Left renal cortex interstitium (tissue), 4 donors: ENCODE data around the gene SYCP1. TPM values are rescaled to one million over a fixed set of nuclear protein-coding genes. Genes with fewer than 3 reads are reported as not detected.
A peak's percentile ranks its signal among the peaks of the same experiment; 100 is the strongest.
"Not testable (repeated sequence)": the region's sequence is repeated elsewhere in the genome, so short reads cannot be mapped to it uniquely, and the experiment has no call there.

Experiments used
- DNase-seq, 4 donors: peaks; one replicate each; pipeline ENCODE4 v3.0.0-alpha.2; 2013; ENCODE audit warnings: low read depth in 4 of 4, low spot score in 2 of 4, missing footprints in 1 of 4
- polyA plus RNA-seq, 4 donors: library from polyadenylated mRNA; unstranded; fragments of 120-200 nt; gene quantifications; one replicate each; pipeline ENCODE4 v1.2.1, GENCODE V29; 2013; ENCODE audit not compliant: insufficient read length in 4 of 4

Gene SYCP1
- polyA plus RNA-seq, 4 donors = 0.10 to 0.62 (median 0.23) TPM; not detected in 1

DNA sequence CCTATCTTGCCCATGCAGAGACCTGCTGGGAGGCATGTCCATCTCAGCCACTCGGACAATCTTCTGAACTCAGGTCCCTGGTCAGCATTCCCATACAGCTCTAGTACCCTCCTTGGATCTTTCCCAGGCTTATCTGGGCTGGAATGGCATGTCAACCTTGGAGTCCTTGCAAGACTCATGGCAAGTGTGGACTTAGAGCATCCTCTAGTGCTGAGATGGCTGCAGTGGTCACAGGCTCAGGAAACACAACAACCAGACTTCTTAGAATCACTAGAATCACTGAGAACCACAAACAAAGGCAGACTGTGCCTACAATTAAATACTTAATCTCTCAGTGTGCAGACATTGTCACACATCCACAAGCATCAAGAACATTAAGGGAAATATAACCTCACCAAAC lies 101.9 kb downstream of the SYCP1 start:
- no peak for DNase-seq

DNA sequence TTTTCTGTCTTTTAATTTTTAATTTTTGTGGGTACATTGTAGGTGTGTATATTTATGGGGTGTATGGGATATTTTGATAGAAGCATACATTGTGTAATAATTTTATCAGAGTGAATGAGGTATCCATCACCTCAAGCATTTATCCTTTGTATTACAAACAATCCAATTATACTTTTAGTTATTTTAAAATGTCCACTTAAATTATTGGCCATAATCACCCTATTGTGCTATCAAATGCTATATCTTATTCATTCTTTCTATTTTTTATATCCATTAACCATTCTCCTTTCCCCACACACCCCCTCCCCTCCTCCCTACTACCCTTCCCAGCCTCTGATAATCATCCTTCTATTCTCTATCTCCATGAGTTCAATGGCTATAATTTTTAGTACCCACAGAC lies 104.8 kb downstream of the SYCP1 start:
- no peak for DNase-seq

GRCh38 chr1:114976891-114977290 lies 122.2 kb downstream of the SYCP1 start:
- DNase-seq = no peak

GRCh38 chr1:114979278-114979891 lies 124.7 kb downstream of the SYCP1 start:
- peak; percentile 11 to 47 (median 16) for DNase-seq

DNA sequence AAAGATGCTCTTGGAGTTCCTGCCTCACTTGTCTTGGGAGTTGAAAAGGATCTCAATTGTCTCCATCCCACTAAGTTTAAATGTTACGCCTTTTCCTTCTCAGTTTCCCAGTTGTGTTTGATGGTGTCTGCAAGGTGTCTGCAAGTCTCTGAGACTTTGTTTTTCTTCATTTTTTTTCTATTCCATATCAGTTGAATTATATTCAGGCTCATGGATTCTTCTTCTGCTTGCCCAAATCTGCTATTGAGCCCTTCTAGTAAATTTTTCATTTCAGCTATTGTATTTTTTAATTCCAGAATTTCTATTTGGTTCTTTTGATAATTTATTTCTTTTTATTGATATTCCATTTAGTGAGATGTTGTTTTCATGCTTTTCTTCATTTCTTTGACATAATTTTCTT lies 127.6 kb downstream of the SYCP1 start:
- DNase-seq = no peak

- no peak for DNase-seq
Observed at GRCh38 chr1:114986286-114986685, 131.6 kb downstream of the SYCP1 start.

- DNase-seq = no peak
Observed at GRCh38 chr1:114988095-114988494, 133.4 kb downstream of the SYCP1 start.

DNA sequence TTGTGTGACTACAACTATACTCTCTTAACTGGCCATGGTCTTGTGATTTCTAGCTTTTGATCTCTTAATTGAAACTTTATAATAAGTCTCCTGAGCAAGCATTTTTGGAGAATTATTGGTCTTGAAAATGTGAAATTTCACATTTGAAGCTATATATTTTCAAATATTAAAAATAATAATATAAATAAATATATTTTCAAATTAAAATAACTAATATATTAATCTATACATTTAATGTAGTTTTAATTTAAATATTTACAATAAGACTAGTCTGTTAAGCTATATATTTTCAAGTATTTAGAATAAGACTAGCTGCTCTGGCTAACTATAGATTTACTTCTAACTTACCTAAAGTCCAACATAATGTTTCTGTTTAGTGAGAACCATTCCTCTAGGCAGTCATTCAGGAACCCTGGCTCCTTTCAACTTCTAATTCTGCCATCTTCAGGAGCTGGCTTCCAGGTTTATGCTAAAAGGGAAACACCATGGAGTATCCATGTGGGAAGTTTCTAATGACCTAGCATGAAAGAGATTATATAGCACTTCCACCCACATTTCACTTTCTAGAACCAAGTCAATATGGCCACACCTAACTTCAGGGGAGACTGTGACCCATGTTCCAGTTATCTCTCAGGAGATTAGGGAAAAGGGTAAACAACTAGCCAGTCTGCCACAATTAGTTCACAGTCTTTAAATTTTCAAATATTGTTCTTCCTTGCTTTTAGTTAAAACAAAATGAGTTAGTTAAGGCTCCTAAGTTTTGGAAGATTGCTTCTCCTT lies 143.0 kb downstream of the SYCP1 start:
- DNase-seq = no peak

- DNase-seq = no peak
Observed at GRCh38 chr1:115006191-115006590, 151.5 kb downstream of the SYCP1 start.

GRCh38 chr1:115012006-115012405 lies 157.3 kb downstream of the SYCP1 start:
- DNase-seq = no peak

- no peak for DNase-seq
Observed at GRCh38 chr1:115012434-115012833, 157.8 kb downstream of the SYCP1 start.

DNA sequence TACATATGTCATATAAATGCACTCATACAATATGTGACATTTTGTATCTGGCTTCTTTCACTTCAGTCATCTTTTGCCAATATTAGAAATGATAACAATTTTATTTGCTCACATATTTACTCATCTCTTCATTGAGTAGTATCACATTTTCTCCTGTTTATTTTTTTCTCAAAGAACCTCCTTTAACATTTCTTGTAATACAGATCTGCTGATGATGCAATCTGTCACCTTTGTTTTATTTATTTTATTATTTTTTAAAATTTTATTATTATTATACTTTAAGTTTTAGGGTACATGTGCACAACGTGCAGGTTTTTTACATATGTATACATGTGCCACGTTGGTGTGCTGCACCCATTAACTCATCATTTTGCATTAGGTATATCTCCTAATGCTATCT lies 159.1 kb downstream of the SYCP1 start:
- no peak for DNase-seq

DNA sequence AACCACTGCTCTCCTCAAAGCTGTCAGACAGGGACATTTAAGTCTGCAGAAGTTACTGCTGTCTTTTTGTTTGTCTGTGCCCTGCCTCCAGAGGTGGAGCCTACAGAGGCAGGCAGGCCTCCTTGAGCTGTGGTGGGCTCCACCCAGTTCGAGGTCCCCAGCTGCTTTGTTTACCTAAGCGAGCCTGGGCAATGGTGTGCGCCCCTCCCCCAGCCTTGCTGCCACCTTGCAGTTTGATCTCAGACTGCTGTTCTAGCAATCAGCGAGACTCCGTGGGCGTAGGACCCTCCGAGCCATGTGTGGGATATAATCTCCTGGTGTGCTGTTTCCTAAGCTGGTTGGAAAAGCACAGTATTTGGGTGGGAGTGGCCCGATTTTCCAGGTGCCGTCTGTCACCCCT lies 164.9 kb downstream of the SYCP1 start:
- not testable (repeated sequence) for DNase-seq

GRCh38 chr1:115021145-115021544 lies 166.5 kb downstream of the SYCP1 start:
- no peak for DNase-seq

- no peak for DNase-seq
Observed at GRCh38 chr1:115023593-115023992, 168.9 kb downstream of the SYCP1 start.

DNA sequence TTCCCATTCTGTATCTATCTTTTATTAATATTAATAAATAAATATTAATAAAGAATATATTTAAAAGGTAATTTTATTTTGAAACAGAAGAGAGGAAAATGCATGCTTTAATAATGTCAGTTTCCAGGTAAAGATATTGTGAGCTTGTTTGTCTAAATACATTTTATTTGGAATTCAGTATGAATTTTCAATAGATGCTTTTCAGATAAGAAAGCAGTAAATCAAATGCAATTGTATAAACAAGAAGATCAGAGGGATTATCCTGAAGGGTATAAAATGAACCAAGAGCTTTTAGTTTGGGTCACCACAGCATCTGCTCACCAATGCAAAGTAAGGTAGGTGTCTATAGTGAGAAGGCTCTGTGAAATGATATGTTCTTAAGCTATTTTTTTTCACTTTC lies 174.9 kb downstream of the SYCP1 start, which contains the start of gene TSHB:
Gene TSHB, plus strand, starts transcription at position 301 of the 400 bp plus-strand sequence. CDS start 3,537 bp downstream, outside the sequence.
- DNase-seq = no peak

DNA sequence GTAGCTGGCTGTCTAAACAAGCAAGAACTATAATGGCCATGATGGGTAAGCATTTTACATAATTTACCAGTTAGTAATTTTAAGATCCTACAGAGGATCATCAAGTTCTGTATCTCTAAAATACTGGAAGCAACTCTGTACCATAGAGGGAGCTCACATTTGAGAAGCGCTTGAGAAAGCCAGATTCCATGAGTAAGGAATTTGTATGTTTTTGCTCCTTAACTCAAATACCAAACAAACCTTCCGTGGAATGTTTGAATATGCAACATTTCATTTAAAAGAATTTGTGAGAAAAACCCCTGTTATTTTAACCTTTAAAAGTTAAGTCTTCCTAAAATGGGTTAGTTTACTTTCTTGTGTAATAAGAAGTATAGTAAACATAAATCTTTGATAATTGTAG lies 176.9 kb downstream of the SYCP1 start:
- DNase-seq = no peak

- no peak for DNase-seq
Observed at GRCh38 chr1:115035652-115036051, 181.0 kb downstream of the SYCP1 start.

GRCh38 chr1:115036814-115037507 lies 182.3 kb downstream of the SYCP1 start:
- no peak for DNase-seq

- no peak for DNase-seq
Observed at GRCh38 chr1:115040501-115040900, 185.8 kb downstream of the SYCP1 start.

GRCh38 chr1:115041654-115042053 lies 187.0 kb downstream of the SYCP1 start:
- no peak for DNase-seq
